GM18517 (cell line): ENCODE data around the gene MTFR1L.
"Not testable (repeated sequence)": the region's sequence is repeated elsewhere in the genome, so short reads cannot be mapped to it uniquely, and the experiment has no call there.

ENCODE experiments used
- ATAC-seq: cut with Tn5 transposase; IDR thresholded peaks from one replicate; pipeline ENCODE4 v1.9.1; 2021; ENCODE audit warnings: mild to moderate bottlenecking, moderate library complexity; ENCODE audit not compliant: unreplicated experiment

The MTFR1L gene

GRCh38 chr1:25821630-25822091, 1.9 kb downstream of the MTFR1L start:
- no peak for ATAC-seq

GRCh38 chr1:25825605-25826004, 5.9 kb downstream of the MTFR1L start:
- ATAC-seq: no peak

- ATAC-seq: no peak
Measured at GRCh38 chr1:25826571-25826970, 6.8 kb downstream of the MTFR1L start.

- no peak for ATAC-seq
Measured at GRCh38 chr1:25828491-25828890, 8.7 kb downstream of the MTFR1L start.

DNA sequence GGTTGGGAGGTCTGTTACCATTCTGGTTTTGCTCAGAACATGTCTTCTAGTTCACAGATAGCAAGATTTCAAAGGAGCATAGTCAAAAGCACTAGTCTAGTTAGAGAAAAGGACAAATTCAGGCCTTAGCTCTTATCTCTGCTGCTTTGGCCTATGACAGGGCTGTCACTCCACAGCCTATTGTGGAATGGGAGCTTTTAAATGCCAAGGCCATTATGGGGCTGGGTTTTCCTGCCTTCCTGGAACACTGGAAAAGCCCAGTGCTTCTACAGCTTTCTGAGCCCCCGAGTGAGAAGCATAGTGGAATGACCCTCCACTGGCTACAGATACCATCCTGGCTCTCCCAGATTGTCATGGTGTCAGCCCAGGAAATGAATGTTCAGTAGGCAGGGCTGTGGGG, 9.3 kb downstream of the MTFR1L start:
- no peak for ATAC-seq

DNA sequence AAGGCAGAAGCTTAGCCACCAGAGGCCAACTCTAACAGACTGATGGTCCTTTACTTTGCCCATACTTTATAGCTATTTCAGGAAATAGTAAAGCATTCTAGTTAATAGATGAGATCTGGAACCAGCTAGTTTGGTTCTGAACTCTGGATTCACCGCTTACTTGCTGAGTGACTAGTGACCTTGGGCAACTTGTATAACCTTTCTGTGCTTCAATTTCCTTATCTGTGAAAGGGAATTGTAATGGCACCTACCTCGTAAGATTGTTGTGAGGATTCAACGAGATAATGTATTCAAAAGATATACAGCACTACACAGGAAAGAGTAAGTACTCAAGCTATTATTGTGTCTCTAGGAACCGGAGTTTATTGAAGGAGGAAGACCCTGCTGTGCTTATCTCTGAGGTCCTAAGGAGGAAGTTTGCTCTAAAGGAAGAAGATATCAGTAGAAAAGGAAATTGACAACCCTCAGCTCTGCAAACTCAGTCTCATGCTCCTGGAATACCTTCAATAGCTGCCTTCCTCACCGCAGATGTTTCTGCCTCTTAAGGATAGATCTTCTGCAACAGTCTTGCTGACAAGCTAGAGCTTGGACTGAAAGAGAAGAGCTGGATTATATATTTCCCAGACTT, 11.9 kb downstream of the MTFR1L start:
- no peak for ATAC-seq

DNA sequence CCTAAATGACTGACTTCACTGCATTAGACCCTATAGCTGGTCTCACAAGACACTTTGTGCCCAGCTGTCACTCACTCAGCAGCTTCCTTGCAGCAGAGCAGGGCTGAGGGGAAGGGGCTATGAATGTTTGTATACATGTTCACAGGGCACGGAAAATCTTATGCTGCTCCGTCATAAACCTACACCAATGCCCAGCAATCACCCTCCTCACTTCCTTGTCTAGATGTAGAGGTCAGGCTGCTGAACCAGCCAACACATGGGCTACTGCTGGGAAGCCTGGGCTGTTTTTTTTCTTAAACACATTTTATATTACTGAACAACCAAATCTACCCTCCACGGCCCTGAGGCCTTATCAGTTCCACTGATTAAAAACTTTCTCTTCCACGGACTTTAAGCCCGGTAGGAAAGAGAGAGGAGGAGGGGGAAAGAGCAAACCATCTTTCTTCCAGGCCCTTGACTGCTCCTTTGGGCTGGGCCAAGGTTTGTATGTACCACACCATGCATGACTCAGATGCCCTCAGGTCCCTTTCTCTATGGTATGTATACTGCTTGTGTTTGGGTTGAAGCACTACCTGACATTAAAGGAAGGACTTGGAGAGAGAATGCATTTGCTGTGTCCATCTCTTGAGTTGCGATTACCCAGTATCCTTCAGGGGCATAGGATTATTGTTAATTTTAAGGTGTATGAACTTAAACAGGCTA, 12.7 kb downstream of the MTFR1L start:
- ATAC-seq: no peak

DNA sequence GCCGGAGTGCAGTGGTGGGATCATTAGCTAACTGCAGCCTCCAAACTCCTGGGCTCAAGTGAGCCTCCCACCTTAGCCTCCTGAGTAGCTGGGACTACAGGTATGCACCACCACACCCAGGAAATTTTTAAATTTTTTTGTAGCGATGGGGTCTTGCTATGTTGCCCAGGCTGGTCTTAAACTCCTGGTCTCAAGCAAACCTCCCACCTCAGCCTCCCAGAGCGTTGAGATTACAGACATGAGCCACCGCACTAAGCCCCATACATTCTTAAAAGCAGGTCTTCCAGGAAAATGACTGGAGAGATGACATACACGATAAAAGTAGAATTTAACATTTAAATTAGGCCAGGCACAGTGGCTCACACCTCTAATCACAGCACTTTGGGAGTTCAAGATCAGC, 13.4 kb downstream of the MTFR1L start:
- ATAC-seq: no peak

- ATAC-seq: no peak
Measured at GRCh38 chr1:25834894-25835293, 15.1 kb downstream of the MTFR1L start.

DNA sequence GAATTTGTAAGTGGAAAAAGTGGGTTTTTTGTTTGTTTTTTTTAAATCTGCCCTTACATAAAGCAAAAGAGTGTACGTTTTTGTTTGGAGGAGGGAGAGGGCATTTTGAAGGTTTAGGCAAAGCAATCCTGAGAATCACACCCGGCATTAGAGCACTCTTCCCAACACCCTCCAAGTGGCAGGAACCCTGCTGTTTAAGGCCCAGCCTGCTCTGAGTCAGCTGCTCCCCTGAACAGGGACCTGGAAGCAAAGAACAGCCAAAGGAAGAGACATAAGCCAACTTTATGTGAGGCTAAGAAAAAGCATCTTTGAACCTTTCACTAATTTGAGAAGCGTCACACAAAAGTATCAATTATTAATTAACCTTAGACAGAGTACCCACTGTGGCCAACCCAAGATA, 16.9 kb downstream of the MTFR1L start:
- ATAC-seq: no peak

- ATAC-seq: no peak
Measured at GRCh38 chr1:25837262-25837875, 17.6 kb downstream of the MTFR1L start.

- ATAC-seq: not testable (repeated sequence)
Measured at GRCh38 chr1:25839808-25840207, 20.1 kb downstream of the MTFR1L start.

- no peak for ATAC-seq
Measured at GRCh38 chr1:25843483-25843882, 23.7 kb downstream of the MTFR1L start.

DNA sequence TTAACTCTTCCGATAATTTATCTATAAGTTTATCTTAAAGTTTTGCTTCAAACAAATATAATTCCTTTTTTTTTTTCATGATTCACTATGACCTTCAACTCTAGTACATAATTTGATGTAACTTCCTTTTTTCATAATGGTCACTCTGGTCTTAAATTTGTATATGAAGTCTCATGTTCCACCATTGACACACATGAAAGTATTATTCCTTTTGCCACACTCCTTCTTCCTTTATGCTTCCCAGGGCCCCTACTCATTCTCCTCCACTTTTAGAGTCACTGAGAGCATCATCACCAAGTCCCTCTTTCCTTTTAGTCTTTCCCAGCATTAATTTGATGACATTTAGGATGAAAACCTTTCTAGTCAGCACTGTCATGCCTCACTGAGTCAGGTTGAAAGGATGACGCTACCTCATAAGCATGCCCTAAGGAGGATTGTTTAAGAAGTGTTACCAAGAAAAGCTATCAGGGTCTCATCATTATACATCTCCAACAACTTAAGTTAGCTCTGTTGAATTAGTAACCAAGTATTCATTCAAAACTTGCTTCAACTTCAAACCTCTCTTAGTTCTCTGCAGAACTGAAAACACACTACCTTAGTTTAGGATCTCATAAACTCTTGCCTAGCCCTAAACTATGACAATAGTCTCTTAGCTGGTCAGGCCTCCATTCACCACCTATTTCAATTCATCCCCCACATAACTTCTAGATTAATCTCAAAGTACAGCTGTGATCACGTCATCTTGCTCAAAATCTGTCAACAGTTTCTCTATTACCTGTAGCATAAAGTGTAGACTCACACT, 25.0 kb downstream of the MTFR1L start:
- ATAC-seq: no peak

DNA sequence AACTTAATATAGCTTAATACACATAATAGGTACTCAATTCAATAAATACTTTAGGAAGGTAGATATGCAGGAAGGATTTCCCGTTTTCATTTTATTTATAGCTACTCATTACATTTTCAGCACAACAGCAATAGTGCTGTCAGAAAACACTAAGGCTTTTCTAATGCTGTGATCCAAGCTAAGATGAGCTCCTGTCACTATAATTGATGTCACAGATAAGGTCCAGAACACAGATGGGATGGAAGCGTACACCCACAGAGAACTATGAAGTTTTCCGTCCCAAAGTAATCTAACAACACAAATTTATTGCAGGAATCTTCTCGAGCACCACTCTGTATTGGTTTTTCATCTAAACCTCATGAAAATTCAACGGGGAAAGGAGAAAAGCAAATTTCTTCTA, 25.9 kb downstream of the MTFR1L start:
- ATAC-seq: no peak

DNA sequence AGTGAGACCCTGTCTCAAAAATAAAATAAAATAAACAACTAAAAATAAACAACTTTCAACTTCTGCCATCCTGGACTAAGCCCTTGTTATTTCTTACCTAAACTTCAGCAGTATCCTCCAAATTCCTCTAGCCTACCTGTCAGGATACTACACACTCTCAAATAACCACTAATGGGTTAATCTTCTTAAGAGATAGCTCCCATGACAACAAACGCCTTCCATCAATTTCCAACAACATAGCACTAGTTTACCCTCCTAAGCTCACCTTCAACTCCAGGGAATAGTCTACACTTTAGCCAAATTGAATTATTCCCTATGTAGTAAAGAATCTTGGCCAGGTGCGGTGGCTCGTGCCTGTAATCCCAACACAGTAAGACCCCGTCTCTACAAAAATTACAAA, 28.2 kb downstream of the MTFR1L start:
- no peak for ATAC-seq

GRCh38 chr1:25848531-25848930, 28.8 kb downstream of the MTFR1L start:
- no peak for ATAC-seq

DNA sequence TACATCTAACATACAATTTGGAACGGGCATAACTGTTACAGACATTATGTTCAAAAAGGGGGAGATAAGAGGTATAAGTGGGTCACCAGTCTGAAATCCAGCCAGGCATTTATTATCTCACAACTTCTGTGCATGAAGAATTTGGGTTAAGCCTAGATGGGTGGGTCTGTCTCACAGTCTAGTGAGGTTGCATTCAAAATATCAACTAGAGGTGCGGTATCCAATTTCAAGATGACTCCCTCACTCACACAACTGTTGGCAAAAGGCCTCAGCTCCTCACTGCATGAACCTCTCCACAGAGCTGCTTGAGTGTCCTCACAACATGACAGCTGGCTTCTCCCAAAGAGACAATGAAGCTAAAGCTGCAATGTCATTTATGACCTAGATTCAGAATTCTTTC, 34.8 kb downstream of the MTFR1L start:
- no peak for ATAC-seq

DNA sequence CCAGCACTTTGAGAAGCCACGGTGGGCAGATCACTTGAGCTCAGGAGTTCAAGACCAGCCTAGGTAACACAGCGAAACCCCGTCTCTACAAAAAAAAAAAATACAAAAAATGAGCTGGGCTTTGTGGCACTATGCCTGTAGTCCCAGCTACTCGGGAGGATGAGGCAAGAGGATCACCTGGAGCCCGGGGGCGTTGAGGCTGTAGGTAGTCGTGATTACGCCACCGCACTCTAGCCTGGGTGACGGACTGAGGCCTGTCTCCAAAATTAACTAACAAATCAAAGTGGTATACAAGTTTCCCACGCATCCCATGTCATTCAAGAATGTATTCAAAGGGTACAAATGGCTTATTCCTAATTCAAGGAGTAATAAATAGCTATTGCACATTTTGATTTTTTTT, 37.1 kb downstream of the MTFR1L start:
- no peak for ATAC-seq

- no peak for ATAC-seq
Measured at GRCh38 chr1:25858494-25858893, 38.7 kb downstream of the MTFR1L start.
